Stimulated activated naive CD8-positive, alpha-beta T cell treated with anti-CD3 and anti-CD28 coated beads, Interleukin-15, Interleukin-2, amounts not matched to agents 100 ng/mL and 50 ng/mL, for 24 hours (primary cell): ENCODE measurements around the gene CEACAM21.
"Not testable (repeated sequence)": the region's sequence is repeated elsewhere in the genome, so short reads cannot be mapped to it uniquely, and the experiment has no call there.

Source experiments
- H3K27ac Mint-ChIP-seq: one replicate; pipeline ENCODE4 v1.8.0; 2021; ENCODE audit warnings: mild to moderate bottlenecking, mixed read lengths
- H3K27me3 Mint-ChIP-seq: one replicate; pipeline ENCODE4 v1.8.0; 2021; ENCODE audit warnings: mixed read lengths
- H3K36me3 Mint-ChIP-seq: one replicate; pipeline ENCODE4 v1.8.0; 2021; ENCODE audit warnings: low read depth, mixed read lengths
- H3K4me1 Mint-ChIP-seq: one replicate; pipeline ENCODE4 v1.8.0; 2021; ENCODE audit warnings: low read depth, mixed read lengths
- H3K4me3 Mint-ChIP-seq: one replicate; pipeline ENCODE4 v1.8.0; 2021; ENCODE audit warnings: mild to moderate bottlenecking, mixed read lengths
- H3K9me3 Mint-ChIP-seq: one replicate; pipeline ENCODE4 v1.8.0; 2021; ENCODE audit warnings: mixed read lengths

The CEACAM21 gene

DNA sequence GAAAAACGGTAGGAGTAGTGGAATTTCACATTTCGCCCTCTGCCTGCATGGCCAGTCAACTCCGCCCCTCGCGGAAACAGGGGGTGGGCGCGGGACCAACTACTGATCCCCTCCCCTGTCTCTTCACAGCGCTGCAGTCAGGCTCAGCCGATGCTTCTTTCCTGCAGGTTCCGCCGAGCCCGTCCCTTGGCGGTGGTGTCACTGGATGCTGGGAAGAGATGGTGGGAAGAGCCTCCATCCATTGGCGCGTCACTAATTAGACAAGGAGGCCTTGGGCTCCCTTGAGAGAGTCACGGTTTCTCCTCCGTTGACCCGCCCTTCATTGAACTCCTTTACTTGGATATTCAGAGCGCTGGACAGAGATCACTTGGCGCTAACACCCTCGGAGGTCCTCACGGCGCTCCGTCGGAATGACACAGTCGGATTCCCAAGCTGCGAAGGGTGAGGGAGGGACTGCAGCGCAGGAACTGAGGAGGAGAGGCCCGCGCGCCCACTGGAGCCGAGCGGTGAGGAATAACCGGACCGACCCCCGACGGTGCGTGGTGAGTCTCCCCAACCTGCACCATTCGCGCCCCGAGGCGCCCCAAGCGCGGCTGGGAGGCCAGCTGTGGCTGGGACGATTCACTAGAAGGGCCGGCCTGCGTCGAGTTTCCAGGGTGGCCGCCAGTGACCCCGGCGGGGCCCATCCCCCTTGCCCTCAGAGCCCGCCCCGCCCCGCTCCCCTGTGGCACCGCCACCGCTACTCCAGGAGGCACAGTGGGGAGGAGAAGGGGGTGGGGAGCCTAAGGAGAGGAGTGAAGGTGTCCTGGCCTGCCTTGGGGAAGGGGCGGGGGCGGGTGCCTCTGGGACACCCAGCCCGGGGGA, 11.2 kb upstream of the CEACAM21 start:
- Mint-ChIP-seq H3K36me3 (peaks cover 22% of the 10 kb centered on the region), H3K4me1 (peaks cover 69% of the 10 kb centered on the region), H3K27ac (peak overlapping the region; percentile 74), H3K9me3 (no peaks in the 10 kb centered on the region), H3K4me3 (peak overlapping the region; percentile 81), H3K27me3 (no peaks in the 10 kb centered on the region)

- Mint-ChIP-seq H3K9me3 (no peaks in the 10 kb centered on the region), H3K27me3 (no peaks in the 10 kb centered on the region), H3K27ac (no peak overlapping the region), H3K36me3 (peaks cover 18% of the 10 kb centered on the region), H3K4me1 (peaks cover 66% of the 10 kb centered on the region), H3K4me3 (no peak overlapping the region)
Measured at GRCh38 chr19:41565379-41565720, 10.6 kb upstream of the CEACAM21 start.

DNA sequence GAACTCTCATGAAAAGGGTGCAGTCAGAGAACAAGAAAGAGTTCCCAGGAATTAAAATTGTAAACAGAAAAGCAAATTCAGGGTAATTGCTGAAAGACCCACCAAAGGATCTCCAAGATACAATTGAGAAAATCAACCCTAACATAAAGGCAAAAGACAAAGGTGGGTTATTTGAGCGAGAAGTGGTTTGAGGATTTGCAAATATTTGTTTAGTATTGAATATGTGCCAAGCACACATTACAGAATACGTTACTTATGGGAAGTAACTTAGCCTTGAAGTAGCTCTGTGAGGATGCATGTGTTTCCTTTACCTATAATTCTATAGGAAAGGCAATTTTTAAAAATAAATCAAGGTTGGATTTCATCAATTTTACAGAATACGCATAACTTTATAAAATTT, 10.0 kb upstream of the CEACAM21 start:
- H3K9me3 Mint-ChIP-seq: no peaks in the 10 kb centered on the region
- H3K27me3 Mint-ChIP-seq: no peaks in the 10 kb centered on the region
- H3K4me3 Mint-ChIP-seq: no peak overlapping the region
- H3K27ac Mint-ChIP-seq: no peak overlapping the region
- H3K36me3 Mint-ChIP-seq: peaks cover 11% of the 10 kb centered on the region
- H3K4me1 Mint-ChIP-seq: peaks cover 66% of the 10 kb centered on the region

GRCh38 chr19:41569481-41570150, 6.3 kb upstream of the CEACAM21 start:
- Mint-ChIP-seq H3K9me3 (no peaks in the 10 kb centered on the region), H3K4me1 (peaks cover 37% of the 10 kb centered on the region), H3K4me3 (no peak overlapping the region), H3K36me3 (peaks cover 7% of the 10 kb centered on the region), H3K27me3 (no peaks in the 10 kb centered on the region), H3K27ac (peak overlapping the region; percentile 63)

DNA sequence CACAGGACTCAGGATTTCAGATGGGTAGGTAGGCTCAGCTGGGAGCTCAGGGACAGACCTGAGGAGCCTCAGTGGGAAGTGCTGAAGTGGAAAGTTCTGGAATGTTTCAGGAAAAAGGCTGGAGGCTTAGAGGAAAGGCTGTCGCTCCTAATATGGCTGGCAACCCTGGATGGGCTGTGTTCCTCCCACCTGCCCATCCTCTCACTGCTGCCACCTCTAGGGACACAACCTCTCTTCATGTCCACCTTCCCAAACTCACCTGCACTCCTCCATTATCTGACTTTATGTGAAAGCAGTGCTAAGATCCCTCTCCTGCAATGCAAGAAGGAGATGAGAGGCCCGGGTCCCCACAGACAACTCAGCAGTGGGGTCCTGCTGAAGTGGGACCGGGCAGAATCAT, 5.8 kb upstream of the CEACAM21 start:
- Mint-ChIP-seq H3K36me3 (peaks cover 7% of the 10 kb centered on the region), H3K9me3 (no peaks in the 10 kb centered on the region), H3K4me1 (peaks cover 36% of the 10 kb centered on the region), H3K4me3 (no peak overlapping the region), H3K27ac (peak overlapping the region; percentile 63), H3K27me3 (no peaks in the 10 kb centered on the region)

- H3K4me1 Mint-ChIP-seq: peaks cover 37% of the 10 kb centered on the region
- no peaks in the 10 kb centered on the region for H3K9me3 Mint-ChIP-seq
- no peaks in the 10 kb centered on the region for H3K27me3 Mint-ChIP-seq
- no peak overlapping the region for H3K4me3 Mint-ChIP-seq
- peaks cover 7% of the 10 kb centered on the region for H3K36me3 Mint-ChIP-seq
- no peak overlapping the region for H3K27ac Mint-ChIP-seq
Measured at GRCh38 chr19:41570639-41571112, 5.3 kb upstream of the CEACAM21 start.

DNA sequence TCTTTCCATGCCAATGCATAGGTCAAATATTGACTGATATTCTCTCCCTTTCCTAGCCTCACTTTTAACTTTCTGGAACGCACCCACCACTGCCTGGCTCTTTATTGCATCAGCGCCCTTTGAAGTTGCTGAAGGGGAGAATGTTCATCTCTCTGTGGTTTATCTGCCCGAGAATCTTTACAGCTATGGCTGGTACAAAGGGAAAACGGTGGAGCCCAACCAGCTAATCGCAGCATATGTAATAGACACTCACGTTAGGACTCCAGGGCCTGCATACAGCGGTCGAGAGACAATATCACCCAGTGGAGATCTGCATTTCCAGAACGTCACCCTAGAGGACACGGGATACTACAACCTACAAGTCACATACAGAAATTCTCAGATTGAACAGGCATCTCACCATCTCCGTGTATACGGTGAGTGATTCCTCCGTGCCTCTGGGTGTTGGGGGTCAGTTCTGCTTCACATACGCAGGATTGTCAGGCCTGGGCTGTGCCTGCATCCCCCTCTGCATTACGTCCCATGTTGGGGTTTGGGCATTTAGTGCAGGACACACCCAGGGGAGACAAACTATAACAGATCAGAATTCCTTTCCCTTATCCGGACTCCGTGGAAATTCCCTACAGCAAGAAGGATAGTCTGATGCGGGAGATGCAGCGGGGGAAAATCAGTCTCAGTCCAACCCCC, 1.3 kb downstream of the CEACAM21 start:
- peaks cover 19% of the 10 kb centered on the region for H3K9me3 Mint-ChIP-seq
- peak overlapping the region; percentile 78 for H3K27ac Mint-ChIP-seq
- H3K4me1 Mint-ChIP-seq: peaks cover 22% of the 10 kb centered on the region
- peak overlapping the region; percentile 79 for H3K4me3 Mint-ChIP-seq
- no peaks in the 10 kb centered on the region for H3K27me3 Mint-ChIP-seq
- peaks cover 43% of the 10 kb centered on the region for H3K36me3 Mint-ChIP-seq

DNA sequence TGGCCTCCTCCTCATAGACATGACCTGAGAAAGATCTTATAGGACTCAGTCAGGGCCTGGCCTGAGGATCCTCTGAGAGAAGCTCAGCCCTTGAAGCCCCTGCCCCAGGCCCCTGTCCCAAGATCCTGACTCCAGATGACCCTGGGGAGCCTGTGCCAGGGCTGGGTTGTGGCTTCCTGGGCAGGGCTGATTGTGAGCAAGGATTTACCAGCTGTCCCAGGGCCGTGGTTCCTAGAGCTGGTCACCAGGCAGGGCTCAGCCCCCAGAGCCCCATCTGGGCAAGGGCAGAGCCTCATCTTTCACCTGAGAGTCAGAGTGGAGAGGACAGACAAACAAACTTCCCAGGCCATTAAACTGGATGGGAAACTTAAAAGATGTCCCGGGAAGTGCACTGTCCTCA, 1.9 kb downstream of the CEACAM21 start:
- Mint-ChIP-seq H3K27ac (no peak overlapping the region), H3K36me3 (peaks cover 48% of the 10 kb centered on the region), H3K27me3 (no peaks in the 10 kb centered on the region), H3K4me3 (no peak overlapping the region), H3K9me3 (peaks cover 22% of the 10 kb centered on the region), H3K4me1 (peaks cover 22% of the 10 kb centered on the region)

- Mint-ChIP-seq H3K27ac (no peak overlapping the region), H3K27me3 (no peaks in the 10 kb centered on the region), H3K36me3 (peaks cover 59% of the 10 kb centered on the region), H3K9me3 (peaks cover 28% of the 10 kb centered on the region), H3K4me1 (peaks cover 22% of the 10 kb centered on the region), H3K4me3 (no peak overlapping the region)
Measured at GRCh38 chr19:41578886-41579285, 2.9 kb downstream of the CEACAM21 start.

- H3K4me3 Mint-ChIP-seq, H3K27me3 Mint-ChIP-seq, H3K27ac Mint-ChIP-seq: not testable (repeated sequence)
- Mint-ChIP-seq H3K36me3 (peaks cover 68% of the 10 kb centered on the region), H3K4me1 (peaks cover 13% of the 10 kb centered on the region), H3K9me3 (peaks cover 28% of the 10 kb centered on the region)
Measured at GRCh38 chr19:41581068-41581467, 5.1 kb downstream of the CEACAM21 start.

GRCh38 chr19:41582577-41583182, 6.7 kb downstream of the CEACAM21 start:
- H3K4me3 Mint-ChIP-seq, H3K4me1 Mint-ChIP-seq, H3K27ac Mint-ChIP-seq, H3K27me3 Mint-ChIP-seq: not testable (repeated sequence)
- H3K9me3 Mint-ChIP-seq: peaks cover 28% of the 10 kb centered on the region
- peaks cover 59% of the 10 kb centered on the region for H3K36me3 Mint-ChIP-seq

DNA sequence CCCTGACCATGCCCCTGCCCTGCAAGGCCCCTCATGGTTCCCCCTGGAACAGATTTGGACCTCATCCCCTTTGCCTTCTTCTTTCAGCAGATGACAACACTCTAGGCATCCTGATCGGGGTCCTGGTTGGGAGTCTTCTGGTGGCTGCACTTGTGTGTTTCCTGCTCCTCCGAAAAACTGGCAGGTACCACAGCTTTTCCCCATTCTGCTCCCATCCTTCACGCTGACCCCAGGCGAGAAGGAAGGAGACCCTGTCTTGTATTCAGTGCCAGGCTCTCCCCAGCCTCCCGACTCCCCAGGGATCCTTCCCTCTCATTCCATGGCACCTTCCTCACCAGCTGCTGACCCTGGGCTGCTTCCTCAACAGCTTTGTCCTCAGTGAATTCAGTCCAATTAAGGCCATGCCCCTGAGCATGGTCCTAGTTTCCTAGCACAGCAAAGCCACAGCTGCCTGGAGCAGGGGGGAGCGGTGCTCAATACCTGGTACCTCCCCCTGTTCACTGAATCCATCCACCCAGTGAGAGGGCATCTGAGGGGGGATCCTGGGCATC, 8.4 kb downstream of the CEACAM21 start:
- Mint-ChIP-seq H3K4me3 (no peak overlapping the region), H3K27me3 (no peaks in the 10 kb centered on the region), H3K4me1 (no peaks in the 10 kb centered on the region), H3K27ac (no peak overlapping the region), H3K36me3 (peaks cover 59% of the 10 kb centered on the region), H3K9me3 (peaks cover 28% of the 10 kb centered on the region)

DNA sequence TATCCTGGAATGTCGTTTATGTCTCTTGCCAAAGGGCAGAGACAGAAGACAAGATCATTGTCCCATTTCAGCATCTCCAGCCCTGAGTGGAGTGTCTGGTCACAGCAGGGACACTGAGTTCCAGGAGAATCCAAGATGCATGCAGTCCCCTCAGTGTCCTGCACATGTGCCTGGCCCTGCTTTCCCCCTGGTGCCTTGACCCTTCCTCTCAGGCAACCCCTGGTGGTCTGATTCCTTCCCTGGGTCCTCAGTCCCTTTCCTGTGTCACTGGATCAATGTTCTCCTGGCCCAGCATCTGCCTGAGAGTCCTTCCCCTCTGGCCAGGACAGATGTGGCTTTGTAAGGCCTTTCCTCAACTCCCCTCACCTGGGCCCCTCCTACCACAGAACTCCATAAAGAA, 9.0 kb downstream of the CEACAM21 start:
- Mint-ChIP-seq H3K36me3 (peaks cover 53% of the 10 kb centered on the region), H3K4me3 (no peak overlapping the region), H3K27ac (no peak overlapping the region), H3K27me3 (no peaks in the 10 kb centered on the region), H3K4me1 (no peaks in the 10 kb centered on the region), H3K9me3 (peaks cover 28% of the 10 kb centered on the region)

DNA sequence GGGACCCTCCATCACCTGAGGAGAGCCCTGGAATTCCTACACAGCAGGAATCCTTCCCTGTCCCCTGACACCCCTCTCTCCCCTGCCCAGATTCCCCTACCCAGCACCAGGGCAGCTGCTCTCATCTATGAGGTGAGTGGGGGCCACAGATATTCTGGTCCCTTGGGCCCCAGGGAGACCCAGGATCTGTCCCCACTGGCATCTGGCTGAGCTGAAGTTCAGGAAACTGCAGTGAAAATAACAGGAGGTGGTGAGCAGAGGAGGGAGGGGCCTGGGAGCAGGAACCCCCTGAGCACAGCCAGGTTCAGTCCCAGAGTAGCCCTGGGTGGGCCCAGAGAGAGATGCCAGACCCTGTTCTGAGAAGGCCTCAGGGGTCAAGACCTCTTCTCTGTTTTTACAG, 10.1 kb downstream of the CEACAM21 start:
- Mint-ChIP-seq H3K27me3 (no peaks in the 10 kb centered on the region), H3K4me1 (no peaks in the 10 kb centered on the region), H3K9me3 (peaks cover 19% of the 10 kb centered on the region), H3K4me3 (no peak overlapping the region), H3K36me3 (peaks cover 42% of the 10 kb centered on the region), H3K27ac (no peak overlapping the region)
